Measurements from ENCODE around the gene PMVK.

Gene PMVK

DNA sequence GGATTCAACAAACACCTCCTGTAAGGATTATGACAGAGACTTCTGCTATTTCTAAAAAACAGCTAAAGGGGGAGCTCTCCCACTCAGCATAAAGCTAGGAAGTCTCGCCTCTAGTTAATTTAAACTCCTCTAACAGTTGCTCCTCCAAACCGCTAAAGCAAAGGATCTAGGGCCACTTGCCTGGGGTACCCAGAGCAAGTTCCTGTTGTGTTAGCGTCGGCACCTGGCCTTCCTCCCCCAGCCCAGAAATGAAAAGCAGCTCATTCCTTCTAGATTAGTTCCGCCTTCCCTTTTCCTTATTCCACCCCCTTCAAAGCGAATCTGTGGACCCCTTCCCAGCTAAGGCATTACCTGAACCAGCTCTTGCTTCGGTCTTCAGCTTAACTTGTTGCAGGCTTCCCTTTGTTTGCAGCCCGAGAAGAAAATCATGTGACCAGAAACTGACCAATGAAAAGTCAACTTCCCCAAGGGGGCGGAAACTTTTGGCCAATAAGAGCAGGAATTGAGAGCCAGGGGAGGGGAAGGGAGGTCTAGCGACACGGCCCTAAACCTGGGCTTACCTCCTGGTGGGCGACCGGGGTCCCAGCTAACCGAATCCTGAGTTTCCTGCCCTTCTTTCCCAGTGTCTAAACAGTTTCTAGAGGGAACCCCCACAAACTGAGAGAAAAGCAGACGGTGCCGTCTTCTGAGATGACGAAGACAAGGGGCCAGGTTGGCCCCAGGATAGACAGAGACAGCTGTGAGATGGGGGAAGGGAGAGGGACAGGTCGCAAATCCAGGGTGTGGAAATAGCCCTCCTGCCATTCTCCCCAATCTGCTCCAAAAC lies 19.4 kb upstream of the PMVK start, which contains the start of gene PBXIP1:
TSS of gene PBXIP1 (minus strand) at position 382 of the 826 bp plus-strand sequence. CDS start 2,378 bp downstream, outside the sequence.
- DNase-seq (ENCODE audit: low read depth) = peak; percentile 66
- peak within 1 kb of the TSS; percentile 54 for H3K4me3 ChIP-seq (ENCODE audit: control insufficient read depth, low read depth, low read length)
- TF ChIP-seq, protein P1, sequence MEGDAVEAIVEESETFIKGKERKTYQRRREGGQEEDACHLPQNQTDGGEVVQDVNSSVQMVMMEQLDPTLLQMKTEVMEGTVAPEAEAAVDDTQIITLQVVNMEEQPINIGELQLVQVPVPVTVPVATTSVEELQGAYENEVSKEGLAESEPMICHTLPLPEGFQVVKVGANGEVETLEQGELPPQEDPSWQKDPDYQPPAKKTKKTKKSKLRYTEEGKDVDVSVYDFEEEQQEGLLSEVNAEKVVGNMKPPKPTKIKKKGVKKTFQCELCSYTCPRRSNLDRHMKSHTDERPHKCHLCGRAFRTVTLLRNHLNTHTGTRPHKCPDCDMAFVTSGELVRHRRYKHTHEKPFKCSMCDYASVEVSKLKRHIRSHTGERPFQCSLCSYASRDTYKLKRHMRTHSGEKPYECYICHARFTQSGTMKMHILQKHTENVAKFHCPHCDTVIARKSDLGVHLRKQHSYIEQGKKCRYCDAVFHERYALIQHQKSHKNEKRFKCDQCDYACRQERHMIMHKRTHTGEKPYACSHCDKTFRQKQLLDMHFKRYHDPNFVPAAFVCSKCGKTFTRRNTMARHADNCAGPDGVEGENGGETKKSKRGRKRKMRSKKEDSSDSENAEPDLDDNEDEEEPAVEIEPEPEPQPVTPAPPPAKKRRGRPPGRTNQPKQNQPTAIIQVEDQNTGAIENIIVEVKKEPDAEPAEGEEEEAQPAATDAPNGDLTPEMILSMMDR (IDR thresholded peaks at IDR 0.05; ENCODE audit: control insufficient read depth, insufficient read depth, low read depth, low read length, missing control alignments) = peak; percentile 48

DNA sequence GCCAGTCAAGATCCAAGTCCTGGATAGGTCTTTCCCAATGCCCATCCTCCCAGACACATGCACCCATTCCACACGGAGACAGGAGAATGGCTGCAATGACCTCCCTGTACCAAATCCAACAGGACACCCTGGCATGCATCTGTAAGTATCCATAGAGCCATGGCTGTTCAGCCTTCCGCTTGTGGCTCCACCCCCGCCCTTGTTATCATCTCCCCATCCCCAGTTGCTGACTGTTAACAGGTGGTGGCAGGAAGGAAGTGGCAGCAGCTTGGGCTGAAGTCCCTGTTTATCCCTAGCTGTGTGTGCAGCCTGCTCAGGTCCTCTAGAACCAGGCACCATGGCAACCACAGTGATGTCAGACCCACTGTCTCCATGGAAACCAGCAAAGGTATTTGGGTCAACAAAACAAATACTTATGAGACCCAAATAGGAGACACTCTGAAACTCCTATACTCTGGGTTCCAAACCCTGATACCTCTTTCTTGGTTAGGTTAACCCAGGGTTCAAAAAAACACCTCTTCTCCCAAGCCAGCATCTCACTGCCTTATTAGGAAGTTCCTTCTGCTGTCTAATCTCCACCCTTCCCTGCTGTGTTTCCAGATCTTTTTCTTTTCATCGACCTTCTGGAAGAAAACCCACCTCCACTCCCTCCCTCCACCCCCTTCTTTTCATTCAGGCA lies 18.7 kb upstream of the PMVK start:
- no peak for DNase-seq (ENCODE audit: low read depth)
- peak overlapping the region; percentile 54 for H3K4me3 ChIP-seq (ENCODE audit: control insufficient read depth, low read depth, low read length)
- TF ChIP-seq, protein P1 (IDR thresholded peaks at IDR 0.05; ENCODE audit: control insufficient read depth, insufficient read depth, low read depth, low read length, missing control alignments) = no peak

DNA sequence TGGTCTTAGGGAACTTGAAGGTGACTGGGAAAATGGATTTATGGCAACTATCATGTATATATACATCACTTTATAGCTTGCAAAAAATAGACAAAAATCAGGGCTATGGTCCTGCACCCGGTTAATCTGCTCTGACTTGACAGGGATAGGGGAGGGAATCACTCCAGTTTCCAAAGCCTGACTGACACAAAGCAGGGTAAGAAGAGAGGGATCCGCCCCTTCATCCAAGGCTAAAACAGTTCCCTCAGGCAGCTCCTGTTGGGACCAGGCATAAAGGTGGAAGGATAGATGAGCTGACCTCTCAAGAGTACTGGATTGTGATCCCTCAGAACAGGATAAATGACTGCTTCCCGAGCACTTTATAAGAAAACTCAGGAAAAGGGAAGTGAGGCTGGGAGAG lies 18.0 kb upstream of the PMVK start:
- DNase-seq (ENCODE audit: low read depth) = no peak
- TF ChIP-seq, protein P1 (IDR thresholded peaks at IDR 0.05; ENCODE audit: control insufficient read depth, insufficient read depth, low read depth, low read length, missing control alignments) = no peak
- no peak overlapping the region for H3K4me3 ChIP-seq (ENCODE audit: control insufficient read depth, low read depth, low read length)

DNA sequence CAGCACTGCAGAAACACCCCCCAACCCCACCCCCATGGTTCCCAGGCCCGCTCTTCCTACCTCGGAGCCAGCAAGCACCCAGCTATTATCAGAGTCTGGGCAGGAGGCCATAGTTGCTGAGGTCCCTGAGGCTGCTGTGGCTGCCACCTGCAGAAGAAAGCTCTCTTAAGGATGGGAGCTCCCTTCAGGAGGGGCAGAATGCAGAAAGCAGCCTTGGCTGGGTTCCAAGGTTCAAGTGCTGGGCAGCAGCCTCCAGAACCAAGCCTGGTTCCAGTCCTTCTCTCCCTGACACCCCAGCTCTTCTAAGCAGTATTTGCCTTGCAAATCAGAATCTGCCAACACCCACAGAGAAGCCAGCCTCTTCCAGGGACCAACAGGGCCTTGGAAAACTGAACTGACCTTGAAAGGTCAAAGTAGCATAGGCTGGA lies 17.1 kb upstream of the PMVK start:
- TF ChIP-seq, protein P1 (IDR thresholded peaks at IDR 0.05; ENCODE audit: control insufficient read depth, insufficient read depth, low read depth, low read length, missing control alignments) = no peak
- no peak for DNase-seq (ENCODE audit: low read depth)
- H3K4me3 ChIP-seq (ENCODE audit: control insufficient read depth, low read depth, low read length) = no peak overlapping the region

DNA sequence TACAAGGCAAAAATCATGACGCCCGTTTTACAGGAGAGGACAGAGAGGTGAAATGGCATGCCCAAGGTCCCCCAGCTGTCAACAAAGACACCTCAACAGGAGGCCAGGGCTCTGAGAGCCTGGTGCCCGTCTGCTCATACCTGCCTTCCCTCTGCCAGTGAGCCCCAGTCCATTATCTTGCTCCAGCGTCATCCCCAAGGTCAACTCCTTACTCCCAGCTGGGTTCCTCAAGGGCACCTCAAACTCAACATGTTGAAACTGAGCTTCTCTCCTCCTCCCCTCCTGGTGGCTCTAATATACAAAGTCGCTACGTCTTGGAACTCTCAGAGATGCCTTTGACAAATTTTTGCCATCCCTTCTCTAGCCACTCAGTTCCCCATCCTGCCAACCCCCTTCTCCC lies 16.1 kb upstream of the PMVK start:
- TF ChIP-seq, protein P1 (IDR thresholded peaks at IDR 0.05; ENCODE audit: control insufficient read depth, insufficient read depth, low read depth, low read length, missing control alignments) = no peak
- H3K4me3 ChIP-seq (ENCODE audit: control insufficient read depth, low read depth, low read length) = no peak overlapping the region
- DNase-seq (ENCODE audit: low read depth) = no peak

DNA sequence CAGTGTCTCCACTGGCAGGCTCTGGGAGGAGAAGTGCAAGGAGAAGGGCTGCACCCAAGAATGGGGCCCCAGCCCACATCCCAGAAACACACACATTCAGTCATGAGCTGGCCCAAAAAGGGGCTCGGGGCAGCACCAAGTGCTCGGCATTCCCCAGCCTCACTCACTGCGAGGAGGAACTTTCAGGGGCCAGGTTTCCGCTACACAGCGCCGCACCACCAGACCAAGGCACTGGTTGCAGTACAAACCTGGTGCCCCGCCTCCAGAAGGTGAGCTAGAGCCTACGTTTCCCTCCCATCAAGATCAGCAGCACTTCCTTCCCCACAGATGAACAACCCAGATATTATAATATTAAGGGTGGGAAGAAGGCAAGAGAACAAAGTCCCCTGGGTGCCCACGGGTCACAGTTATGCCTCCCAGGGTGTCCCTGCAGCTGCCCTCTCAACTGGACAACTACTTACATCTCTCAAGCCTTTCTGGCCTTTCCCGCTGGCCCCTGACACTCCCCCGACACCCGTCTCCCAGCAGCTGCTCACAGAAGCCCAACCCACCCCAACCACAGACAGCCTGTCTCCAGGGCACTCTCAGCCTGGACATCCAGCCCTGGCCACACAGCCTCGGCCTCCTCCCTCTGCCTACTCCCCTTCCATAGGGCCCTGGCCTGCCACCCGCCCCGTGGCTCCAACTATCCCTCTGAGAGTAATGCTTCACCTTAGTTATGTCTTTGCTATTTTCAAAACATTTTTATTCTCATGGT lies 15.6 kb upstream of the PMVK start:
- DNase-seq (ENCODE audit: low read depth) = no peak
- TF ChIP-seq, protein P1 (IDR thresholded peaks at IDR 0.05; ENCODE audit: control insufficient read depth, insufficient read depth, low read depth, low read length, missing control alignments) = no peak
- no peak overlapping the region for H3K4me3 ChIP-seq (ENCODE audit: control insufficient read depth, low read depth, low read length)

All from AG09309 (cell line).